OCI-LY1 (cell line): Measurements from ENCODE around the gene C11orf21.

ENCODE experiments used
- EZH2 ChIP-seq: fragments of 200-600 bp; sonication (generic), shearing (Covaris generic); IDR thresholded peaks from 2 replicates; pipeline ENCODE4 v1.8.0; 2017; ENCODE audit warnings: borderline replicate concordance, mixed run types, mild to moderate bottlenecking, antibody characterized with exemption, low read length, moderate library complexity, mixed read lengths
- TF ChIP-seq, protein P1 (sequence below): fragments of 200-600 bp; sonication (generic), shearing (Covaris generic); IDR thresholded peaks from 2 replicates; pipeline ENCODE4 v1.5.1; 2017; ENCODE audit warnings: mild to moderate bottlenecking, antibody characterized with exemption, low read length, moderate library complexity, mixed read lengths

DNA sequence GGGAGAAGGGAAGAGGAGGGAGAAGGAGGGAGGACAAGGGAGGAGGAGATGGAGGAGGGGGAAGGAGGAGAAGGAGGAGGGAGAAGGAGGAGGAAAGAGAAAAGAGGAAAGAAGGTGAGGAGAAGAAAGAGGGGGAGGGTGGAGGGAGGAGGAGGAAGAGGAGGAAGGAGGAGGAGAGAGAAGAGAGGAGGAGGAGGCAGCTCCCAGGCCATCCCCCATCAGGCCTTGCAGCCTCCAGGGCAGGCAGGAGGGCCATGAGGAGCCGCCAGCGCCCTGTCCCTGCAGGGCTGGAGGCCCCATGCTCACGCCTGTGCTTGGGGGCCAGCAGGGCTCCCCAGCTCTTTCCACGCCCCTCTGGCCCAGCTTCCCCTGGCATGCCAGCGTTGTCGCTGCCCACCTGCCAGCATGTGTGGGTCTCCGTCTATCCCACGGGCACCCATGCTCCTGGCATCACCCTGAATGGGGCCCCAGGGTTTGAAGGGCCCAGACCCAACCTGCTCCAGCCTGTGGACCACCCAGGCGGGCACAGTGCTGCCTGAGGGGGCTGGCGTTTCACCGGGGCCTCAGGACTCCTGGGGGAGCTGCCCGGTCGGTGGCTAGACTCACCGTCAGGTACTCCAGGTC, 5.3 kb upstream of the C11orf21 start:
- TF ChIP-seq, protein P1, sequence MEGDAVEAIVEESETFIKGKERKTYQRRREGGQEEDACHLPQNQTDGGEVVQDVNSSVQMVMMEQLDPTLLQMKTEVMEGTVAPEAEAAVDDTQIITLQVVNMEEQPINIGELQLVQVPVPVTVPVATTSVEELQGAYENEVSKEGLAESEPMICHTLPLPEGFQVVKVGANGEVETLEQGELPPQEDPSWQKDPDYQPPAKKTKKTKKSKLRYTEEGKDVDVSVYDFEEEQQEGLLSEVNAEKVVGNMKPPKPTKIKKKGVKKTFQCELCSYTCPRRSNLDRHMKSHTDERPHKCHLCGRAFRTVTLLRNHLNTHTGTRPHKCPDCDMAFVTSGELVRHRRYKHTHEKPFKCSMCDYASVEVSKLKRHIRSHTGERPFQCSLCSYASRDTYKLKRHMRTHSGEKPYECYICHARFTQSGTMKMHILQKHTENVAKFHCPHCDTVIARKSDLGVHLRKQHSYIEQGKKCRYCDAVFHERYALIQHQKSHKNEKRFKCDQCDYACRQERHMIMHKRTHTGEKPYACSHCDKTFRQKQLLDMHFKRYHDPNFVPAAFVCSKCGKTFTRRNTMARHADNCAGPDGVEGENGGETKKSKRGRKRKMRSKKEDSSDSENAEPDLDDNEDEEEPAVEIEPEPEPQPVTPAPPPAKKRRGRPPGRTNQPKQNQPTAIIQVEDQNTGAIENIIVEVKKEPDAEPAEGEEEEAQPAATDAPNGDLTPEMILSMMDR: no peak
- TF ChIP-seq EZH2: no peak
